HepG2 (cell line): Measurements from ENCODE around the gene KCNMA1. TPM values are rescaled to one million over a fixed set of nuclear protein-coding genes. Genes with fewer than 3 reads are reported as not detected.

Source experiments
- DDIT3 ChIP-seq: sonication (generic); formaldehyde crosslinking; IDR thresholded peaks from 2 replicates; pipeline ENCODE4 v1.4.0; 2020; ENCODE audit warnings: mild to moderate bottlenecking, missing genetic modification reagents
- HNRNPH1 ChIP-seq: fragments of 200-400 bp; formaldehyde crosslinking; optimal IDR thresholded peaks from 2 replicates; pipeline ENCODE3; 2017; ENCODE audit warnings: mild to moderate bottlenecking, low read depth, low read length
- TFDP2 ChIP-seq: sonication (generic); formaldehyde crosslinking; IDR thresholded peaks from 2 replicates; pipeline ENCODE4 v1.4.0; 2020; ENCODE audit warnings: missing genetic modification reagents
- ZNF33B ChIP-seq: sonication (generic); formaldehyde crosslinking; IDR thresholded peaks from 2 replicates; pipeline ENCODE4 v1.5.1; 2020; ENCODE audit warnings: mild to moderate bottlenecking, missing genetic modification reagents
- ZNF883 ChIP-seq: sonication (generic); formaldehyde crosslinking; IDR thresholded peaks from 2 replicates; pipeline ENCODE4 v1.5.1; 2020; ENCODE audit warnings: mild to moderate bottlenecking, missing genetic modification reagents; ENCODE audit errors: not compliant biosample characterization
- polyA plus RNA-seq, 8 experiments: library from polyadenylated mRNA; depleted of rRNA in 3 of 8; stranded (reverse) in 7 of 8; unstranded in 1 of 8; fragments of >200 nt; fragmentation: Illumina TruSeq in 4 of 8; extraction: Trizol in 4 of 8; gene quantifications; 2 replicates each; pipeline versions ENCODE4 v1.2.1 to v1.2.3, GENCODE V29; 2011 to 2016; ENCODE audit warnings: low read depth in 4 of 8, missing spikeins in 1 of 8, mixed read lengths in 1 of 8; ENCODE audit not compliant: insufficient read depth in 1 of 8
- total RNA-seq, 5 experiments: library from RNA; depleted of rRNA; stranded (reverse); fragments of >200 nt; fragmentation: Illumina TruSeq; extraction: Trizol; gene quantifications; 2 replicates each; pipeline ENCODE4 v1.2.3, GENCODE V29; 2016; ENCODE audit warnings: low read depth in 1 of 5
- TF ChIP-seq, protein P1 (sequence below): sonication (generic); formaldehyde crosslinking; IDR thresholded peaks from 2 replicates; pipeline ENCODE4 v1.5.0; 2020; ENCODE audit warnings: mild to moderate bottlenecking, missing genetic modification reagents, borderline replicate concordance

The KCNMA1 gene
- total and polyA plus RNA-seq, 2 of the 13 experiments (the other 11 are each of a cell fraction or from before 2014, with no cell fraction given), result 0.02 TPM; not detected in 1

- TF ChIP-seq DDIT3 (CRISPR knock-in tag) (no peak), TFDP2 (CRISPR knock-in tag) (no peak), ZNF33B (CRISPR knock-in tag) (no peak), ZNF883 (CRISPR knock-in tag) (no peak), HNRNPH1 (no peak)
- TF ChIP-seq, protein P1, sequence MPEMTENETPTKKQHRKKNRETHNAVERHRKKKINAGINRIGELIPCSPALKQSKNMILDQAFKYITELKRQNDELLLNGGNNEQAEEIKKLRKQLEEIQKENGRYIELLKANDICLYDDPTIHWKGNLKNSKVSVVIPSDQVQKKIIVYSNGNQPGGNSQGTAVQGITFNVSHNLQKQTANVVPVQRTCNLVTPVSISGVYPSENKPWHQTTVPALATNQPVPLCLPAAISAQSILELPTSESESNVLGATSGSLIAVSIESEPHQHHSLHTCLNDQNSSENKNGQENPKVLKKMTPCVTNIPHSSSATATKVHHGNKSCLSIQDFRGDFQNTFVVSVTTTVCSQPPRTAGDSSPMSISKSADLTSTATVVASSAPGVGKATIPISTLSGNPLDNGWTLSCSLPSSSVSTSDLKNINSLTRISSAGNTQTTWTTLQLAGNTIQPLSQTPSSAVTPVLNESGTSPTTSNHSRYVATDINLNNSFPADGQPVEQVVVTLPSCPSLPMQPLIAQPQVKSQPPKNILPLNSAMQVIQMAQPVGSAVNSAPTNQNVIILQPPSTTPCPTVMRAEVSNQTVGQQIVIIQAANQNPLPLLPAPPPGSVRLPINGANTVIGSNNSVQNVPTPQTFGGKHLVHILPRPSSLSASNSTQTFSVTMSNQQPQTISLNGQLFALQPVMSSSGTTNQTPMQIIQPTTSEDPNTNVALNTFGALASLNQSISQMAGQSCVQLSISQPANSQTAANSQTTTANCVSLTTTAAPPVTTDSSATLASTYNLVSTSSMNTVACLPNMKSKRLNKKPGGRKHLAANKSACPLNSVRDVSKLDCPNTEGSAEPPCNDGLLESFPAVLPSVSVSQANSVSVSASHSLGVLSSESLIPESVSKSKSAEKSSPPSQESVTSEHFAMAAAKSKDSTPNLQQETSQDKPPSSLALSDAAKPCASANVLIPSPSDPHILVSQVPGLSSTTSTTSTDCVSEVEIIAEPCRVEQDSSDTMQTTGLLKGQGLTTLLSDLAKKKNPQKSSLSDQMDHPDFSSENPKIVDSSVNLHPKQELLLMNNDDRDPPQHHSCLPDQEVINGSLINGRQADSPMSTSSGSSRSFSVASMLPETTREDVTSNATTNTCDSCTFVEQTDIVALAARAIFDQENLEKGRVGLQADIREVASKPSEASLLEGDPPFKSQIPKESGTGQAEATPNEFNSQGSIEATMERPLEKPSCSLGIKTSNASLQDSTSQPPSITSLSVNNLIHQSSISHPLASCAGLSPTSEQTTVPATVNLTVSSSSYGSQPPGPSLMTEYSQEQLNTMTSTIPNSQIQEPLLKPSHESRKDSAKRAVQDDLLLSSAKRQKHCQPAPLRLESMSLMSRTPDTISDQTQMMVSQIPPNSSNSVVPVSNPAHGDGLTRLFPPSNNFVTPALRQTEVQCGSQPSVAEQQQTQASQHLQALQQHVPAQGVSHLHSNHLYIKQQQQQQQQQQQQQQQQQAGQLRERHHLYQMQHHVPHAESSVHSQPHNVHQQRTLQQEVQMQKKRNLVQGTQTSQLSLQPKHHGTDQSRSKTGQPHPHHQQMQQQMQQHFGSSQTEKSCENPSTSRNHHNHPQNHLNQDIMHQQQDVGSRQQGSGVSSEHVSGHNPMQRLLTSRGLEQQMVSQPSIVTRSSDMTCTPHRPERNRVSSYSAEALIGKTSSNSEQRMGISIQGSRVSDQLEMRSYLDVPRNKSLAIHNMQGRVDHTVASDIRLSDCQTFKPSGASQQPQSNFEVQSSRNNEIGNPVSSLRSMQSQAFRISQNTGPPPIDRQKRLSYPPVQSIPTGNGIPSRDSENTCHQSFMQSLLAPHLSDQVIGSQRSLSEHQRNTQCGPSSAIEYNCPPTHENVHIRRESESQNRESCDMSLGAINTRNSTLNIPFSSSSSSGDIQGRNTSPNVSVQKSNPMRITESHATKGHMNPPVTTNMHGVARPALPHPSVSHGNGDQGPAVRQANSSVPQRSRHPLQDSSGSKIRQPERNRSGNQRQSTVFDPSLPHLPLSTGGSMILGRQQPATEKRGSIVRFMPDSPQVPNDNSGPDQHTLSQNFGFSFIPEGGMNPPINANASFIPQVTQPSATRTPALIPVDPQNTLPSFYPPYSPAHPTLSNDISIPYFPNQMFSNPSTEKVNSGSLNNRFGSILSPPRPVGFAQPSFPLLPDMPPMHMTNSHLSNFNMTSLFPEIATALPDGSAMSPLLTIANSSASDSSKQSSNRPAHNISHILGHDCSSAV (CRISPR knock-in tag), result no peak
Measured at GRCh38 chr10:77512219-77512578, 125.4 kb downstream of the KCNMA1 start (continued).
